Activated CD4-positive, alpha-beta memory T cell treated with anti-CD3 and anti-CD28 coated beads for 36 hours (primary cell): ENCODE results near the gene FAM117B. TPM values are rescaled to one million over a fixed set of nuclear protein-coding genes. Genes with fewer than 3 reads are reported as not detected.

Experiments
- CTCF ChIA-PET: fragments of 350-600 bp; sonication (Branson Sonifier 250); formaldehyde crosslinking; loops from one replicate; lab custom pipeline; 2021; ENCODE audit warnings: antibody characterized with exemption, inconsistent platforms; lab: Charles Lee
- POLR2A ChIA-PET: fragments of 350-600 bp; sonication (Branson Sonifier 250); formaldehyde crosslinking; loops from one replicate; lab custom pipeline; 2021; ENCODE audit warnings: antibody characterized with exemption; lab: Charles Lee
- DNase-seq: peaks from one replicate; pipeline ENCODE4 v3.0.0-alpha.2; 2020
- H3K27ac Mint-ChIP-seq: one replicate; pipeline ENCODE4 v1.8.0; 2021; ENCODE audit warnings: mixed read lengths
- H3K27me3 Mint-ChIP-seq: one replicate; pipeline ENCODE4 v1.8.0; 2021; ENCODE audit warnings: mixed read lengths
- H3K36me3 Mint-ChIP-seq: one replicate; pipeline ENCODE4 v1.8.0; 2021; ENCODE audit warnings: mixed read lengths
- H3K4me1 Mint-ChIP-seq: one replicate; pipeline ENCODE4 v1.8.0; 2021; ENCODE audit warnings: low read depth, mixed read lengths
- H3K4me3 Mint-ChIP-seq: one replicate; pipeline ENCODE4 v1.8.0; 2021; ENCODE audit warnings: mild to moderate bottlenecking, mixed read lengths
- H3K9me3 Mint-ChIP-seq: one replicate; pipeline ENCODE4 v1.8.0; 2021; ENCODE audit warnings: mixed read lengths
- intact Hi-C: fragments of 100-400 bp; cut with micrococcal nuclease; formaldehyde crosslinking; loops from one replicate; pipeline ENCODE4 v1.15.1; 2023
- total RNA-seq, 2 experiments: library from RNA; stranded (reverse); gene quantifications; one replicate each; pipeline ENCODE4 v1.2.3, GENCODE V29; 2021

Gene FAM117B
- total RNA-seq = 1 to 10 TPM; 5.8 to 5.9 TPM

- H3K4me1 Mint-ChIP-seq = peaks cover 43% of the 10 kb centered on the region
- H3K9me3 Mint-ChIP-seq = no peaks in the 10 kb centered on the region
- H3K36me3 Mint-ChIP-seq = peaks cover 5% of the 10 kb centered on the region
- H3K27me3 Mint-ChIP-seq = no peaks in the 10 kb centered on the region
- peak; percentile 99 for DNase-seq
- ChIA-PET CTCF (interaction anchor here (1.1 to 3.2 kb wide), 4 partner anchors 21 to 66 kb away, joined by 3 to 17 read pairs (median 4); no protein-coding TSS in a partner anchor), POLR2A (interaction anchor here (0.9 to 2.2 kb wide), 6 partner anchors 9 to 380 kb away, joined by 3 to 10 read pairs (median 5); partner anchors contain the start of genes ICA1L and NBEAL1)
- intact Hi-C loops = loop anchor here (1.0 to 10.0 kb wide), 12 partner anchors 46 to 1380 kb away; partner anchors contain the start of genes BMPR2, CYP20A1, ICA1L and ICOS
- peak within 1 kb of the TSS; percentile 95 for H3K4me3 Mint-ChIP-seq
- peak within 1 kb of the TSS; percentile 94 for H3K27ac Mint-ChIP-seq
Measured at GRCh38 chr2:202634556-202635427, at the start of gene FAM117B. Gene FAM117B (plus strand): TSS chr2:202634969. CDS start chr2:202635188, 219 bp downstream.

GRCh38 chr2:202588647-202589581 lies 45.9 kb upstream of the FAM117B start:
- H3K4me3 Mint-ChIP-seq = no peak overlapping the region
- DNase-seq = peak; percentile 77
- CTCF ChIA-PET = interaction anchor here (0.6 to 5.0 kb wide), 34 partner anchors 10 to 1224 kb away, joined by 3 to 64 read pairs (median 4); partner anchors contain the start of genes CARF, FAM117B, ICA1L and WDR12
- intact Hi-C loops = loop anchor here (1.0 to 5.0 kb wide), 3 partner anchors 45 to 281 kb away; partner anchors contain the start of gene FAM117B
- peaks cover 2% of the 10 kb centered on the region for H3K27me3 Mint-ChIP-seq
- H3K27ac Mint-ChIP-seq = no peak overlapping the region
- H3K4me1 Mint-ChIP-seq = peaks cover 7% of the 10 kb centered on the region
- POLR2A ChIA-PET = no interaction called here
- H3K9me3 Mint-ChIP-seq = peaks cover 2% of the 10 kb centered on the region
- no peaks in the 10 kb centered on the region for H3K36me3 Mint-ChIP-seq

GRCh38 chr2:202589582-202589949 lies 45.2 kb upstream of the FAM117B start:
- peaks cover 7% of the 10 kb centered on the region for H3K4me1 Mint-ChIP-seq
- POLR2A ChIA-PET = no interaction called here

GRCh38 chr2:202592566-202592965 lies 42.2 kb upstream of the FAM117B start:
- POLR2A ChIA-PET = no interaction called here
- no peaks in the 10 kb centered on the region for H3K36me3 Mint-ChIP-seq
- H3K27me3 Mint-ChIP-seq = peaks cover 2% of the 10 kb centered on the region
- H3K27ac Mint-ChIP-seq = no peak overlapping the region
- CTCF ChIA-PET = interaction anchor here (0.6 to 2.4 kb wide), 2 partner anchors 10 to 299 kb away, joined by 3 to 7 read pairs; no protein-coding TSS in a partner anchor
- H3K9me3 Mint-ChIP-seq = no peaks in the 10 kb centered on the region
- DNase-seq = no peak
- H3K4me3 Mint-ChIP-seq = no peak overlapping the region
- peaks cover 11% of the 10 kb centered on the region for H3K4me1 Mint-ChIP-seq
- intact Hi-C loops = no loop called here

More at GRCh38 chr2:202589582-202589949, 45.2 kb upstream of the FAM117B start:
- Mint-ChIP-seq H3K36me3 (no peaks in the 10 kb centered on the region), H3K4me3 (no peak overlapping the region), H3K27me3 (peaks cover 2% of the 10 kb centered on the region), H3K27ac (no peak overlapping the region), H3K9me3 (no peaks in the 10 kb centered on the region)
- no peak for DNase-seq
- CTCF ChIA-PET = interaction anchor here (0.7 to 5.0 kb wide), 13 partner anchors 9 to 1547 kb away, joined by 3 to 64 read pairs (median 11); partner anchors contain the start of genes CARF, FAM117B, ICA1L and WDR12
- intact Hi-C loops = loop anchor here (5.0 kb wide), 1 partner anchor 113 kb away; no protein-coding TSS in a partner anchor

GRCh38 chr2:202599105-202599504 lies 35.7 kb upstream of the FAM117B start:
- H3K27me3 Mint-ChIP-seq = no peaks in the 10 kb centered on the region
- H3K4me1 Mint-ChIP-seq = peaks cover 5% of the 10 kb centered on the region
- no peak overlapping the region for H3K4me3 Mint-ChIP-seq
- ChIA-PET POLR2A (no interaction called here), CTCF (interaction anchor here (3.7 kb wide), 1 partner anchor 10 kb away, joined by 20 read pairs; no protein-coding TSS in a partner anchor)
- no peak for DNase-seq
- intact Hi-C loops = no loop called here
- no peaks in the 10 kb centered on the region for H3K36me3 Mint-ChIP-seq
- no peaks in the 10 kb centered on the region for H3K9me3 Mint-ChIP-seq
- H3K27ac Mint-ChIP-seq = no peak overlapping the region

GRCh38 chr2:202599911-202600310 lies 34.9 kb upstream of the FAM117B start:
- intact Hi-C loops = loop anchor here (10.0 kb wide), 1 partner anchor 165 kb away; no protein-coding TSS in a partner anchor
- CTCF ChIA-PET = interaction anchor here (3.7 kb wide), 1 partner anchor 11 kb away, joined by 20 read pairs; no protein-coding TSS in a partner anchor
- Mint-ChIP-seq H3K27me3 (no peaks in the 10 kb centered on the region), H3K36me3 (no peaks in the 10 kb centered on the region), H3K9me3 (no peaks in the 10 kb centered on the region), H3K4me1 (peaks cover 5% of the 10 kb centered on the region), H3K27ac (no peak overlapping the region), H3K4me3 (no peak overlapping the region)
- POLR2A ChIA-PET = no interaction called here
- DNase-seq = no peak

- intact Hi-C loops = loop anchor here (10.0 kb wide), 1 partner anchor 160 kb away; no protein-coding TSS in a partner anchor
- H3K27me3 Mint-ChIP-seq = no peaks in the 10 kb centered on the region
Measured at GRCh38 chr2:202604699-202605098, 30.1 kb upstream of the FAM117B start.

GRCh38 chr2:202605174-202605573 lies 29.6 kb upstream of the FAM117B start:
- Mint-ChIP-seq H3K27me3 (no peaks in the 10 kb centered on the region), H3K9me3 (no peaks in the 10 kb centered on the region), H3K36me3 (no peaks in the 10 kb centered on the region), H3K27ac (no peak overlapping the region), H3K4me1 (peaks cover 10% of the 10 kb centered on the region), H3K4me3 (no peak overlapping the region)
- CTCF ChIA-PET = no interaction called here
- intact Hi-C loops = loop anchor here (10.0 kb wide), 1 partner anchor 160 kb away; no protein-coding TSS in a partner anchor
- no peak for DNase-seq
- POLR2A ChIA-PET = no interaction called here

More at GRCh38 chr2:202604699-202605098, 30.1 kb upstream of the FAM117B start:
- no peaks in the 10 kb centered on the region for H3K9me3 Mint-ChIP-seq
- H3K4me3 Mint-ChIP-seq = no peak overlapping the region
- H3K4me1 Mint-ChIP-seq = peaks cover 6% of the 10 kb centered on the region
- DNase-seq = no peak
- CTCF ChIA-PET = no interaction called here
- H3K36me3 Mint-ChIP-seq = no peaks in the 10 kb centered on the region
- POLR2A ChIA-PET = no interaction called here
- H3K27ac Mint-ChIP-seq = no peak overlapping the region

GRCh38 chr2:202608142-202608852 lies 26.5 kb upstream of the FAM117B start:
- H3K4me1 Mint-ChIP-seq = peaks cover 10% of the 10 kb centered on the region
- no peaks in the 10 kb centered on the region for H3K9me3 Mint-ChIP-seq
- ChIA-PET CTCF (interaction anchor here (1.2 kb wide), 1 partner anchor 20 kb away, joined by 4 read pairs; no protein-coding TSS in a partner anchor), POLR2A (no interaction called here)
- no peak overlapping the region for H3K4me3 Mint-ChIP-seq
- intact Hi-C loops = loop anchor here (10.0 kb wide), 1 partner anchor 157 kb away; no protein-coding TSS in a partner anchor
- no peaks in the 10 kb centered on the region for H3K27me3 Mint-ChIP-seq
- no peaks in the 10 kb centered on the region for H3K36me3 Mint-ChIP-seq
- no peak for DNase-seq
- no peak overlapping the region for H3K27ac Mint-ChIP-seq

GRCh38 chr2:202609381-202610145 lies 25.2 kb upstream of the FAM117B start:
- intact Hi-C loops = loop anchor here (10.0 kb wide), 1 partner anchor 155 kb away; no protein-coding TSS in a partner anchor
- Mint-ChIP-seq H3K27me3 (no peaks in the 10 kb centered on the region), H3K27ac (no peak overlapping the region), H3K4me3 (no peak overlapping the region), H3K36me3 (no peaks in the 10 kb centered on the region), H3K9me3 (no peaks in the 10 kb centered on the region), H3K4me1 (peaks cover 10% of the 10 kb centered on the region)
- DNase-seq = peak; percentile 25
- ChIA-PET POLR2A (no interaction called here), CTCF (no interaction called here)
